Vagina (tissue), 2 donors: ENCODE measurements around the gene TAPBPL. TPM values are rescaled to one million over a fixed set of nuclear protein-coding genes. Genes with fewer than 3 reads are reported as not detected.
"Not testable (repeated sequence)": the region's sequence is repeated elsewhere in the genome, so short reads cannot be mapped to it uniquely, and the experiment has no call there.

ENCODE experiments used
- DNase-seq, 2 donors: peaks; one replicate each; pipeline ENCODE4 v3.0.0-alpha.2; 2017; ENCODE audit errors: extremely low spot score in 2 of 2
- H3K27ac ChIP-seq: fragments of 200-600 bp; sonication (generic); one replicate; pipeline ENCODE4 v1.5.1; 2019
- H3K27me3 ChIP-seq: fragments of 200-600 bp; sonication (generic); one replicate; pipeline ENCODE4 v1.5.1; 2019
- H3K36me3 ChIP-seq, 2 donors: fragments of 200-600 bp; sonication (generic); one replicate each; pipeline ENCODE4 v1.5.1; 2017 to 2019
- H3K4me1 ChIP-seq: fragments of 200-600 bp; sonication (generic); one replicate; pipeline ENCODE4 v1.5.1; 2019
- H3K4me3 ChIP-seq, 2 donors: fragments of 200-600 bp; sonication (generic); 1 replicate in 1 of 2; 2 replicates in 1 of 2; pipeline ENCODE4 v1.5.1; 2016 to 2019
- H3K9me3 ChIP-seq: fragments of 200-600 bp; sonication (generic); one replicate; pipeline ENCODE4 v1.5.1; 2019
- POLR2A ChIP-seq, 2 donors: fragments of 450-650 bp; IDR thresholded peaks; one replicate each; pipeline ENCODE4 v1.6.1; 2017; ENCODE audit warnings: antibody characterized with exemption in 2 of 2, mild to moderate bottlenecking in 2 of 2, moderate library complexity in 2 of 2
- POLR2AphosphoS5 ChIP-seq, 2 donors: sonication (generic); formaldehyde crosslinking; IDR thresholded peaks; one replicate each; pipeline ENCODE4 v1.9.0; 2017; ENCODE audit warnings: antibody characterized with exemption in 2 of 2, mild to moderate bottlenecking in 2 of 2, low read depth in 1 of 2; ENCODE audit not compliant: insufficient read depth in 1 of 2
- intact Hi-C: fragments of 100-400 bp; cut with DNase I; formaldehyde crosslinking; loops from one replicate; pipeline ENCODE4 v1.15.1; 2023
- total RNA-seq: library from RNA; depleted of rRNA; stranded (reverse); fragments of >200 nt; gene quantifications from one replicate; pipeline ENCODE4 v1.2.3, GENCODE V29; 2016
- TF ChIP-seq, protein P1 (sequence below), 3 experiments: fragments of 450-650 bp in 2 of 3; fragments of 200-600 bp in 1 of 3; sonication (generic) in 1 of 3; IDR thresholded peaks; one replicate each; pipeline ENCODE4 v1.5.1; 2017 to 2019; ENCODE audit warnings: antibody characterized with exemption in 3 of 3, mild to moderate bottlenecking in 2 of 3, moderate library complexity in 2 of 3

TAPBPL gene
- total RNA-seq, 1 donor from 2014 or later, result 21.1 TPM

DNA sequence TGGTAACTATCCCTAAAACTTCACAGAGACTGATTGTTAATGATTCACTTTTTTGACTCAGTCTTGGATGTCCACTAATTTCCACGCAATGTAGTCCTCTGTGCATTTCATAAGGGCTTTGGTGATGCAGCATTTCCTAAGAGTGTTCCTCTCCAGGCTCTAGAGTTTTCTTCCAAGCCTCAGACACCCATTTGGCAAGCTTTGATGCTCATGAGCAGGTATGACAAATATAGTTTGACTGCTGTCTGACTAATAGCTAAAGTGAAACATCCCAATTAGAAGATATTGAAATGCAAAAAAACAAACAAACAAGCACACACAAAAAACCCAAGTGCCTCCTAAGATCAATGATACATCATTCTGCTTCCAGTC lies 20.1 kb downstream of the TAPBPL start:
- Histone ChIP-seq H3K27ac (no peak overlapping the region), H3K36me3 (no peaks in the 10 kb centered on the region), H3K9me3 (no peaks in the 10 kb centered on the region), H3K27me3 (no peaks in the 10 kb centered on the region), H3K4me1 (peaks cover 33% of the 10 kb centered on the region), H3K4me3 (no peak overlapping the region)
- no peak for DNase-seq
- TF ChIP-seq, protein P1, sequence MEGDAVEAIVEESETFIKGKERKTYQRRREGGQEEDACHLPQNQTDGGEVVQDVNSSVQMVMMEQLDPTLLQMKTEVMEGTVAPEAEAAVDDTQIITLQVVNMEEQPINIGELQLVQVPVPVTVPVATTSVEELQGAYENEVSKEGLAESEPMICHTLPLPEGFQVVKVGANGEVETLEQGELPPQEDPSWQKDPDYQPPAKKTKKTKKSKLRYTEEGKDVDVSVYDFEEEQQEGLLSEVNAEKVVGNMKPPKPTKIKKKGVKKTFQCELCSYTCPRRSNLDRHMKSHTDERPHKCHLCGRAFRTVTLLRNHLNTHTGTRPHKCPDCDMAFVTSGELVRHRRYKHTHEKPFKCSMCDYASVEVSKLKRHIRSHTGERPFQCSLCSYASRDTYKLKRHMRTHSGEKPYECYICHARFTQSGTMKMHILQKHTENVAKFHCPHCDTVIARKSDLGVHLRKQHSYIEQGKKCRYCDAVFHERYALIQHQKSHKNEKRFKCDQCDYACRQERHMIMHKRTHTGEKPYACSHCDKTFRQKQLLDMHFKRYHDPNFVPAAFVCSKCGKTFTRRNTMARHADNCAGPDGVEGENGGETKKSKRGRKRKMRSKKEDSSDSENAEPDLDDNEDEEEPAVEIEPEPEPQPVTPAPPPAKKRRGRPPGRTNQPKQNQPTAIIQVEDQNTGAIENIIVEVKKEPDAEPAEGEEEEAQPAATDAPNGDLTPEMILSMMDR (IDR thresholded peaks at IDR 0.05), result no peak
- TF ChIP-seq POLR2A (IDR thresholded peaks at IDR 0.05), result no peak
- TF ChIP-seq POLR2AphosphoS5 (IDR thresholded peaks at IDR 0.05; ENCODE audit: insufficient read depth in 1 of 2, low read depth in 1 of 2), result no peak
- intact Hi-C loops, result no loop called here

- TF ChIP-seq, protein P1 (IDR thresholded peaks at IDR 0.05), result no peak
- TF ChIP-seq POLR2AphosphoS5 (IDR thresholded peaks at IDR 0.05; ENCODE audit: insufficient read depth in 1 of 2, low read depth in 1 of 2), result no peak
- no peak for TF ChIP-seq POLR2A (IDR thresholded peaks at IDR 0.05)
- no peaks in the 10 kb centered on the region for H3K9me3 ChIP-seq
- intact Hi-C loops, result no loop called here
- no peak overlapping the region for H3K27ac ChIP-seq
- H3K4me3 ChIP-seq, result no peak overlapping the region
- H3K27me3 ChIP-seq, result no peaks in the 10 kb centered on the region
- no peaks in the 10 kb centered on the region for H3K36me3 ChIP-seq
- DNase-seq, result no peak
- peaks cover 31% of the 10 kb centered on the region for H3K4me1 ChIP-seq
Observed at GRCh38 chr12:6472491-6472890, 20.6 kb downstream of the TAPBPL start.

DNA sequence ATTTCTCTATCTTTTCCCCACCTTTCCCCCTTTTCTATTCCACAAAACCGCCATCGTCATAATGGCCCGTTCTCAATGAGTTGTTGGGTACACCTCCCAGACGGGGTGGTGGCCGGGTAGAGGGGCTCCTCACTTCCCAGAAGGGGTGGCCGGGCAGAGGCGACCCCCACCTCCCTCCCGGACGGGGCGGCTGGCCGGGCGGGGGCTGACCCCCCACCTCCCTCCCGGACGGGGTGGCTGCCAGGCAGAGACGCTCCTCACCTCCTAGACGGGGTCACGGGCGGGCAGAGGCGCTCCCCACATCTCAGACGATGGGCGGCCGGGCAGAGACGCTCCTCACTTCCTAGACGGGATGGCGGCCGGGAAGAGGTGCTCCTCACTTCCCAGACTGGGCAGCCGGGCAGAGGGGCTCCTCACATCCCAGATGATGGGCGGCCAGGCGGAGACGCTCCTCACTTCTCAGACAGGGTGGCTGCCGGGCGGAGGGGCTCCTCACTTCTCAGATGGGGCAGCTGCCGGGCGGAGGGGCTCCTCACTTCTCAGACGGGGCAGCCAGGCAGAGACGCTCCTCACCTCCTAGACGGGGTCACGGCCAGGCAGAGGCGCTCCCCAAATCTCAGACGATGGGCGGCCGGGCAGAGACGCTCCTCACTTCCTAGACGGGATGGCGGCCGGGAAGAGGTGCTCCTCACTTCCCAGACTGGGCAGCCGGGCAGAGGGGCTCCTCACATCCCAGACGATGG lies 23.6 kb downstream of the TAPBPL start:
- DNase-seq, H3K4me1 ChIP-seq, H3K27ac ChIP-seq, H3K4me3 ChIP-seq, H3K36me3 ChIP-seq, intact Hi-C loops, H3K27me3 ChIP-seq, H3K9me3 ChIP-seq: not testable (repeated sequence)

- no peak overlapping the region for H3K27ac ChIP-seq
- intact Hi-C loops, result no loop called here
- no peaks in the 10 kb centered on the region for H3K9me3 ChIP-seq
- no peaks in the 10 kb centered on the region for H3K27me3 ChIP-seq
- DNase-seq, result no peak
- H3K4me3 ChIP-seq, result no peak overlapping the region
- TF ChIP-seq, protein P1 (IDR thresholded peaks at IDR 0.05), result no peak
- TF ChIP-seq POLR2A (IDR thresholded peaks at IDR 0.05) (no peak), POLR2AphosphoS5 (IDR thresholded peaks at IDR 0.05; ENCODE audit: insufficient read depth in 1 of 2, low read depth in 1 of 2) (no peak)
- no peaks in the 10 kb centered on the region for H3K36me3 ChIP-seq
- H3K4me1 ChIP-seq, result peaks cover 2% of the 10 kb centered on the region
Observed at GRCh38 chr12:6476489-6476888, 24.6 kb downstream of the TAPBPL start.

DNA sequence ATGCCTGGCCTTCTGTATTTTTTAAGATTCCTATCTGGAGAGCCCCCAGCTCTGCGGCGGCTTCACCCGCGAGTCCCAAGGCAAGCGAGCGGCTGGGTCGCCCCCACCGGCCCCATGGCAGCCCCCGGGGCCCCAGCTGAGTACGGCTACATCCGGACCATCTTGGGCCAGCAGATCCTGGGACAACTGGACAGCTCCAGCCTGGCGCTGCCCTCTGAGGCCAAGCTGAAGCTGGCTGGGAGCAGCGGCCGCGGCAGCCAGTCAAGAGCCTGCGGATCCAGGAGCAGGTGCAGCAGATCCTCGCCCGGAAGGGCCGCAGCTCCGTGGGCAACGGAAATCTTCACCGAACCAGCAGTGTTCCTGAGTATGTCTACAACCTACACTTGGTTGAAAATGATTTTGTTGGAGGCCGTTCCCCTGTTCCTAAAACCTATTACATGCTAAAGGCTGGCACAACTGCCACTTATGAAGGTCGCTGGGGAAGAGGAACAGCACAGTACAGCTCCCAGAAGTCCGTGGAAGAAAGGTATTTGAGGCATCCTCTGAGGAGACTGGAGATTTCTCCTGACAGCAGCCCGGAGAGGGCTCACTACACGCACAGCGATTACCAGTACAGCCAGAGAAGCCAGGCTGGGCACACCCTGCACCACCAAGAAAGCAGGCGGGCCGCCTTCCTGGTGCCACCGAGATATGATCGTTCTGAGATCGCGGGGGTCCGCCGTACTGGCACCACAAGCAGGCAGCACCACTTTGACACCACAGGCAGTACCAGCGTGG lies 25.9 kb downstream of the TAPBPL start:
- DNase-seq, H3K9me3 ChIP-seq, intact Hi-C loops, H3K4me3 ChIP-seq, H3K4me1 ChIP-seq, H3K27me3 ChIP-seq, H3K36me3 ChIP-seq, H3K27ac ChIP-seq: not testable (repeated sequence)

DNA sequence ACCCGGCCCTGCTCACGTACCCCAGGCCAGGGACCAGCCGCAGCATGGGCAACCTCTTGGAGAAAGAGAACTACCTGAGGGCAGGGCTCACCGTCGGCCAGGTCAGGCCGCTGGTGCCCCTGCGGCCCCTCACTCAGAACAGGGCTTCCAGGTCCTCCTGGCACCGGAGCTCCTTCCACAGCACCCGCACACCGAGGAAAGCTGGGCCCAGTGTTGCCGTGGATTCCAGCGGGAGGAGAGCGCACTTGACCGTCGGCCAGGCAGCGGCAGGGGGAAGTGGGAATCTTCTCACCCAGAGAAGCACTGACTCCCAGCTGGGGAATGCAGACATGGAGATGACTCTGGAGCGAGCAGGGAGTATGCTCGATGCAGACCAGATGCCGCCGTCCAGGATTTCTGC lies 26.6 kb downstream of the TAPBPL start:
- no peak for DNase-seq
- no peaks in the 10 kb centered on the region for H3K27me3 ChIP-seq
- H3K27ac ChIP-seq, result no peak overlapping the region
- no peaks in the 10 kb centered on the region for H3K36me3 ChIP-seq
- H3K4me3 ChIP-seq, result no peak overlapping the region
- intact Hi-C loops, result no loop called here
- H3K4me1 ChIP-seq, result no peaks in the 10 kb centered on the region
- TF ChIP-seq, protein P1 (IDR thresholded peaks at IDR 0.05), result no peak
- TF ChIP-seq POLR2A (IDR thresholded peaks at IDR 0.05), result no peak
- TF ChIP-seq POLR2AphosphoS5 (IDR thresholded peaks at IDR 0.05; ENCODE audit: insufficient read depth in 1 of 2, low read depth in 1 of 2), result no peak
- H3K9me3 ChIP-seq, result no peaks in the 10 kb centered on the region
